HG03432 (cell line): Measurements from ENCODE around the gene IFIT3.

Experiments
- ATAC-seq: cut with Tn5 transposase; IDR thresholded peaks from one replicate; pipeline ENCODE4 v1.9.1; 2021; ENCODE audit warnings: mild to moderate bottlenecking, moderate library complexity; ENCODE audit not compliant: unreplicated experiment

Gene IFIT3

GRCh38 chr10:89351780-89352597, 24.2 kb downstream of the IFIT3 start:
- ATAC-seq = peak; percentile 44

- ATAC-seq = no peak
These were observed 25.0 kb downstream of the IFIT3 start for GRCh38 chr10:89352802-89353201.

- ATAC-seq = no peak
These were observed 27.7 kb downstream of the IFIT3 start for GRCh38 chr10:89355394-89355931.

- no peak for ATAC-seq
These were observed 29.3 kb downstream of the IFIT3 start for GRCh38 chr10:89357096-89357495.

GRCh38 chr10:89357975-89358374, 30.2 kb downstream of the IFIT3 start:
- no peak for ATAC-seq

- ATAC-seq = no peak
These were observed 32.4 kb downstream of the IFIT3 start for GRCh38 chr10:89360157-89360556.

- ATAC-seq = no peak
These were observed 35.1 kb downstream of the IFIT3 start for GRCh38 chr10:89362929-89363328.

- ATAC-seq = peak; percentile 33
These were observed 36.1 kb downstream of the IFIT3 start for GRCh38 chr10:89363729-89364442.

- peak; percentile 45 for ATAC-seq
These were observed 36.7 kb downstream of the IFIT3 start for GRCh38 chr10:89364531-89364930.

- peak; percentile 76 for ATAC-seq
These were observed 39.7 kb downstream of the IFIT3 start for GRCh38 chr10:89367529-89367928.

- no peak for ATAC-seq
These were observed 40.3 kb downstream of the IFIT3 start for GRCh38 chr10:89368129-89368528.

GRCh38 chr10:89369156-89370105, 41.6 kb downstream of the IFIT3 start:
- ATAC-seq = no peak

GRCh38 chr10:89371079-89371478, 43.3 kb downstream of the IFIT3 start:
- ATAC-seq = no peak

- no peak for ATAC-seq
These were observed 44.2 kb downstream of the IFIT3 start for GRCh38 chr10:89371987-89372386.

- ATAC-seq = no peak
These were observed 46.3 kb downstream of the IFIT3 start for GRCh38 chr10:89373916-89374711.

GRCh38 chr10:89374713-89375141, 46.9 kb downstream of the IFIT3 start:
- no peak for ATAC-seq

- ATAC-seq = no peak
These were observed 50.2 kb downstream of the IFIT3 start, which contains the start of gene IFIT1B for GRCh38 chr10:89377705-89378637. Gene IFIT1B (plus strand): TSS chr10:89378056. CDS start chr10:89378136, 80 bp downstream.

- ATAC-seq = no peak
These were observed 51.3 kb downstream of the IFIT3 start for GRCh38 chr10:89379103-89379502.

- ATAC-seq = no peak
These were observed 55.0 kb downstream of the IFIT3 start for GRCh38 chr10:89382757-89383156.
